PC-3 (cell line): Measurements from ENCODE around the gene TMEM107. TPM values are rescaled to one million over a fixed set of nuclear protein-coding genes. Genes with fewer than 3 reads are reported as not detected.

Source experiments
- ATAC-seq: fragments of 200-7000 bp; cut with Tn5 transposase; 2 replicates; pipeline ENCODE4 v1.9.1; 2020; ENCODE audit warnings: mild to moderate bottlenecking, moderate library complexity
- BruUV-seq: library from RNA; stranded (reverse); fragments of 400-500 nt; replicated peaks from 2 replicates; lab custom pipeline; 2021; lab: Mats Ljungman, UMichigan
- CTCF ChIA-PET: fragments of 300-600 bp; sonication (Branson Sonifier 250); formaldehyde crosslinking; loops from one replicate; lab custom pipeline; 2022; ENCODE audit warnings: antibody characterized with exemption; lab: Charles Lee
- POLR2A ChIA-PET: fragments of 300-600 bp; sonication (Branson Sonifier 250); formaldehyde crosslinking; loops from one replicate; lab custom pipeline; 2022; ENCODE audit warnings: antibody characterized with exemption; ENCODE audit not compliant: unreplicated experiment; lab: Charles Lee
- DNase-seq: peaks from one replicate; pipeline ENCODE4 v3.0.0-alpha.2; 2015
- H2AFZ ChIP-seq: fragments of 300-600 bp; sonication (generic); 2 replicates; pipeline ENCODE4 v1.6.0; 2016; ENCODE audit warnings: antibody characterized with exemption, low read length
- H3F3A ChIP-seq: fragments of 300-600 bp; sonication (generic); one replicate; pipeline ENCODE4 v1.6.0; 2017; ENCODE audit warnings: antibody characterized with exemption, low read length, control low read depth, mild to moderate bottlenecking; ENCODE audit not compliant: unreplicated experiment
- H3K27ac ChIP-seq: fragments of 300-600 bp; sonication (generic); 2 replicates; pipeline ENCODE4 v1.5.1; 2016; ENCODE audit warnings: mild to moderate bottlenecking, low read length
- H3K27me3 ChIP-seq: fragments of 300-600 bp; sonication (generic); 2 replicates; pipeline ENCODE4 v1.6.1; 2016; ENCODE audit warnings: low read length, mixed read lengths
- H3K36me3 ChIP-seq: fragments of 300-600 bp; sonication (generic); 2 replicates; pipeline ENCODE4 v1.6.1; 2016; ENCODE audit warnings: low read depth, mixed run types, low read length, mixed read lengths
- H3K4me1 ChIP-seq: fragments of 300-600 bp; sonication (generic); 2 replicates; pipeline ENCODE4 v1.5.1; 2016; ENCODE audit warnings: low read length; ENCODE audit not compliant: insufficient read depth
- H3K4me2 ChIP-seq: fragments of 300-600 bp; sonication (generic); 2 replicates; pipeline ENCODE4 v1.6.0; 2016; ENCODE audit warnings: low read length
- H3K4me3 ChIP-seq: fragments of 300-600 bp; sonication (generic); 2 replicates; pipeline ENCODE4 v1.5.1; 2016; ENCODE audit warnings: mild to moderate bottlenecking, low read length, mixed read lengths
- H3K79me2 ChIP-seq: fragments of 300-600 bp; sonication (generic); 2 replicates; pipeline ENCODE4 v1.6.1; 2017; ENCODE audit warnings: low read length, mixed read lengths
- H3K9ac ChIP-seq: fragments of 300-600 bp; sonication (generic); 2 replicates; pipeline ENCODE4 v1.6.0; 2016; ENCODE audit warnings: mild to moderate bottlenecking, low read length
- H3K9me2 ChIP-seq: fragments of 300-600 bp; sonication (generic); replicated peaks from 2 replicates; pipeline ENCODE4 v1.6.1; 2016; ENCODE audit warnings: mixed run types, low read length, mixed read lengths
- H3K9me3 ChIP-seq: fragments of 300-600 bp; sonication (generic); 2 replicates; pipeline ENCODE4 v1.6.1; 2016; ENCODE audit warnings: low read length, mixed read lengths
- H4K20me1 ChIP-seq: fragments of 300-600 bp; sonication (generic); 2 replicates; pipeline ENCODE4 v1.6.1; 2016; ENCODE audit warnings: low read length, mixed read lengths
- EZH2 ChIP-seq: fragments of 300-600 bp; sonication (generic); IDR thresholded peaks from one replicate; pipeline ENCODE4 v1.6.1; 2017; ENCODE audit warnings: antibody characterized with exemption, mild to moderate bottlenecking, low read length; ENCODE audit not compliant: unreplicated experiment
- EZH2phosphoT487 ChIP-seq: fragments of 300-600 bp; sonication (generic); IDR thresholded peaks from 2 replicates; pipeline ENCODE4 v1.6.1; 2018; ENCODE audit warnings: mild to moderate bottlenecking, antibody characterized with exemption, low read length, borderline replicate concordance
- intact Hi-C: fragments of 100-400 bp; cut with micrococcal nuclease; formaldehyde crosslinking; loops from 2 replicates; pipeline ENCODE4 v1.9.0; 2023
- total RNA-seq: library from RNA; depleted of rRNA; stranded (reverse); fragments of >200 nt; gene quantifications from 2 replicates; pipeline ENCODE4 v1.2.3, GENCODE V29; 2014
- TF ChIP-seq, protein P1 (sequence below): fragments of 300-600 bp; sonication (generic); conservative IDR thresholded peaks from 2 replicates; pipeline ENCODE4 v1.5.1; 2017; ENCODE audit warnings: antibody characterized with exemption, low read depth, mild to moderate bottlenecking, low read length

Gene TMEM107
- total RNA-seq, 1 experiment from 2014 or later, result 19.0 TPM

DNA sequence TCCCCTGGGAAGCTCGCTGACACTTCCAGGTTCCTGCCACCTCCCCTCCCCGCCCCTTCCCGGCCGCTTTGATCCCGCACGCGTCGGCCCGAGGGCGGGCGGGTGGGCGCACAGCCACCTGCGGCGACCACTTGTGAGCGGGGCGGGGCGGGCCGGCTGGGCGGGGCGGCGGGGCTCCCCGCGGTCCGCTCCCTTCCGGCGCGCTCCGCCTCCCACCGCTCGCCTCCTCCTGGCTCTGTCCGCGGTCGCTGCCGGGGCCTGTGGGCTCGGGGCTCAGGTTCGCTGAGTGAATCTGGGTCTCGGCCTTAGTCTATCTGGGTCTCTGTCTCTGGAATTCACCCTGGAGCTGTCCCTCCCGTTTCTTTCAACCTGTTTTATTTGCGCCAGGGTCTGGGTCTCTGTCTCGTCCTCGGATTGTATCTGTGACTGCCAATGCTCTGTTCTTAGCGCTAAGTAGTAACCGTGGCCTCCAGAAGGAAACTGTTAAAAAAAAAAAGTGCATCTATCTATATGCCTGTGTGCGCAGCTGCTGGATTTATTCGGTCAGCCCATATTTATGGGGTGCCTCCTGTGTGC lies 49.6 kb downstream of the TMEM107 start:
- H3K36me3 ChIP-seq, result no peaks in the 10 kb centered on the region
- H3K4me1 ChIP-seq, result peaks cover 7% of the 10 kb centered on the region; the same call in 1 of the 2 replicates
- H3K4me3 ChIP-seq, result peak overlapping the region; percentile 91
- H3K4me2 ChIP-seq, result peak overlapping the region; percentile 96
- ATAC-seq (peak; percentile 32), DNase-seq (peak; percentile 37)
- no peaks in the 10 kb centered on the region for H3K79me2 ChIP-seq
- peaks cover 4% of the 10 kb centered on the region for H3F3A ChIP-seq
- peak overlapping the region; percentile 100 for H2AFZ ChIP-seq
- no peaks in the 10 kb centered on the region for H3K27me3 ChIP-seq
- H3K9me3 ChIP-seq, result no peaks in the 10 kb centered on the region
- CTCF ChIA-PET, result interaction anchor here (0.7 kb wide), 1 partner anchor 69 kb away, joined by 4 read pairs; no protein-coding TSS in a partner anchor
- no peaks in the 10 kb centered on the region for H3K9me2 ChIP-seq
- TF ChIP-seq EZH2, result no peak
- no peak for TF ChIP-seq EZH2phosphoT487
- TF ChIP-seq, protein P1, sequence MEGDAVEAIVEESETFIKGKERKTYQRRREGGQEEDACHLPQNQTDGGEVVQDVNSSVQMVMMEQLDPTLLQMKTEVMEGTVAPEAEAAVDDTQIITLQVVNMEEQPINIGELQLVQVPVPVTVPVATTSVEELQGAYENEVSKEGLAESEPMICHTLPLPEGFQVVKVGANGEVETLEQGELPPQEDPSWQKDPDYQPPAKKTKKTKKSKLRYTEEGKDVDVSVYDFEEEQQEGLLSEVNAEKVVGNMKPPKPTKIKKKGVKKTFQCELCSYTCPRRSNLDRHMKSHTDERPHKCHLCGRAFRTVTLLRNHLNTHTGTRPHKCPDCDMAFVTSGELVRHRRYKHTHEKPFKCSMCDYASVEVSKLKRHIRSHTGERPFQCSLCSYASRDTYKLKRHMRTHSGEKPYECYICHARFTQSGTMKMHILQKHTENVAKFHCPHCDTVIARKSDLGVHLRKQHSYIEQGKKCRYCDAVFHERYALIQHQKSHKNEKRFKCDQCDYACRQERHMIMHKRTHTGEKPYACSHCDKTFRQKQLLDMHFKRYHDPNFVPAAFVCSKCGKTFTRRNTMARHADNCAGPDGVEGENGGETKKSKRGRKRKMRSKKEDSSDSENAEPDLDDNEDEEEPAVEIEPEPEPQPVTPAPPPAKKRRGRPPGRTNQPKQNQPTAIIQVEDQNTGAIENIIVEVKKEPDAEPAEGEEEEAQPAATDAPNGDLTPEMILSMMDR, result no peak
- H3K27ac ChIP-seq, result no peak overlapping the region
- no peaks in the 10 kb centered on the region for H4K20me1 ChIP-seq
- POLR2A ChIA-PET, result no interaction called here
- intact Hi-C loops, result no loop called here
- no TSS peak for BruUV-seq
- peak overlapping the region; percentile 49 for H3K9ac ChIP-seq

DNA sequence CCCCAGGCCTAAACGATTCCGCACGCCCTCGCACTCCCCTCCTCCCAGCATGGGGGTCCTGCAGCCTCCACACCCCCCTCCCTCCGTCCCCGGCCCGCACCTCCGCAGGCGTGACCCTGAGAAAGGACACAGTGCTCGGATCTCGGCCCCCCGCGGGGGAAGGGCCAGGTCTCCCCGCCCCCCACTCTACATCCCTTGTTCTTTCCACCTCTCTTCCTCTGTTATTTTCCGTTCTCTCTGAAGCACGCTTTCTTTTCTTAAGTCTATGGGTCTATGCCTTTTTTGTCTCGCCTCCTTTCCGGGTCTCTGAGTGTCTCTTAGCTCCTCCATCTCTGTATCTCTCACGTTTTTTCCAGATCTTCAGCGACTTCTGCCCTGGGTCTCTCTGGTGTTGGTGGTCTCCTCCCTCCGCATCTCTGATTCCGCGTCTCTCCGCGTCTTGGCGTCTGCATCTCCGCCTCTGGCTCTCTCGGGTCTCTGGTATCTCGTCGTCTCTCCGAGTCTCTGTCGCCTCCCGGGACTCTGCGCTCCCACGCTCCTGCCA lies 50.2 kb downstream of the TMEM107 start:
- H3K79me2 ChIP-seq, result no peaks in the 10 kb centered on the region
- H3K36me3 ChIP-seq, result no peaks in the 10 kb centered on the region
- H3K9ac ChIP-seq, result peak overlapping the region; percentile 22; the same call in 1 of the 2 replicates
- DNase-seq (peak; percentile 22), ATAC-seq (peak; percentile 3; the same call in 1 of the 2 replicates)
- H3K4me3 ChIP-seq, result peak overlapping the region; percentile 91
- ChIA-PET CTCF (interaction anchor here (0.6 kb wide), 1 partner anchor 170 kb away, joined by 3 read pairs; no protein-coding TSS in a partner anchor), POLR2A (no interaction called here)
- peaks cover 4% of the 10 kb centered on the region for H3F3A ChIP-seq
- no peaks in the 10 kb centered on the region for H3K9me2 ChIP-seq
- peaks cover 9% of the 10 kb centered on the region; the same call in 1 of the 2 replicates for H3K4me1 ChIP-seq
- no peaks in the 10 kb centered on the region for H3K9me3 ChIP-seq
- H3K27ac ChIP-seq, result no peak overlapping the region
- no peaks in the 10 kb centered on the region for H3K27me3 ChIP-seq
- H2AFZ ChIP-seq, result peak overlapping the region; percentile 100
- H3K4me2 ChIP-seq, result peak overlapping the region; percentile 96
- H4K20me1 ChIP-seq, result no peaks in the 10 kb centered on the region
- intact Hi-C loops, result loop anchor here (1.0 kb wide), 1 partner anchor 12 kb away; no protein-coding TSS in a partner anchor
- no TSS peak for BruUV-seq
- TF ChIP-seq EZH2phosphoT487 (no peak), EZH2 (no peak)
- TF ChIP-seq, protein P1, result no peak
